Stimulated activated CD4-positive, alpha-beta T cell treated with anti-CD3 and anti-CD28 coated beads, Interleukin-2, amount 100 ng/mL, for 48 hours (primary cell): ENCODE results near the gene CDK18.

ENCODE experiments used
- DNase-seq, 2 donors: peaks; one replicate each; pipeline ENCODE4 v3.0.0-alpha.2; 2020

Gene CDK18

DNA sequence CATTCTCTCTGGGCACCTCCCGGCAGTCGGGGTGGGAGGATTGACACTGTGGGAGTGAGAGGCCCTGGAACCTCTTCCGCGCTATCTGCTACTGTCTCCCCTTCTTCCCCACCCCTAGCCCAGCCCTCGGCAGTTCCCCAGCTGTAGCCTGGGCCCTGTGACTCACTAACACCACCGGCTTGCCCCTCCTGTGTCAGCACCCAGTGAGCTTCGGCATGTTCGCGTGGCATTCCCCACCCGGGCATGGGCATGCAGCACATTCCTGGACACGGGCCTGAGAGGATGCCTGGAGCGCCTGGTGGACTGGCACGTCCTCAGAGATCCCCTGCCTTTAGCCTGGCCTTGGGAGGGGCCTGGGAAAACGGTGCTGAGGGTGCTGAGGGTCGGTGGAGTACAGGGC lies 1.3 kb downstream of the CDK18 start:
- no peak for DNase-seq

DNA sequence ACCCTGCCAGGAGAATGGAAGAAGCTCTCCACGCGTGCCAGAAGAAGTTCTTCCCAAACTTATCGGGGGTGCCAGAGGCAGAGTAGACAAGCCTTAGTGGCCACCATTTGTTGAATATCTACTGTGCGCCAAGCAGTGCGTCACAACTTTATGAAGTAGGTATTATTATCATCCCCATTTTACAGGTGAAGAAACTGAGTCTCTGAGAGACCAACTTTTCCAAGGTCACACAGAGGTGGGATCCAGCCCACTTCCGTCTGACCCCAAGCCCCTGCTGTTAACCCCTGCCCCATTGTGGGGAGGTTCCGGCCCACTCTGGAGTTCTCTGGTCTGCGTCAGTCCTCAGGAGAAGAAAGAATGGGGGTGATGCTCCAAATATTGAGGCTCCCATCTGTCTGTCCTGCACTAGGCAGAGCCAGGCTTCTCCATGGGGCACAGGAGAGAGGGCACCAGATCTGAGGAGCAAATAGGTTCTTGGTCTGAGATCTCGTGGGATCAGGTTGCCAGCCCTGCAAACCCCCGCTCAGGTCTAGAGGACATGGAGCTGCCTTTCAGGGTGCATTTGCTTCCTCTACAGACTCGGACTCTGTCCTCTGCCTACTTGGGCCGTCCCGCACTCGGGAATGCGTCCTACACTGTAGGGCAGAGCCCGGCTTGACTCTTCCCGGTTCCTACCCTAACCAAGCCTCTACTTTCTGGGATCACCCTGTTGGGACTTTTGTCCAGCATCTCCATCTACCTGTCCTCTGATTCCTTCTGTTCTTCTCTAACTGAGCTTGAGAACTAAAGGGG lies 2.1 kb downstream of the CDK18 start:
- no peak for DNase-seq

DNA sequence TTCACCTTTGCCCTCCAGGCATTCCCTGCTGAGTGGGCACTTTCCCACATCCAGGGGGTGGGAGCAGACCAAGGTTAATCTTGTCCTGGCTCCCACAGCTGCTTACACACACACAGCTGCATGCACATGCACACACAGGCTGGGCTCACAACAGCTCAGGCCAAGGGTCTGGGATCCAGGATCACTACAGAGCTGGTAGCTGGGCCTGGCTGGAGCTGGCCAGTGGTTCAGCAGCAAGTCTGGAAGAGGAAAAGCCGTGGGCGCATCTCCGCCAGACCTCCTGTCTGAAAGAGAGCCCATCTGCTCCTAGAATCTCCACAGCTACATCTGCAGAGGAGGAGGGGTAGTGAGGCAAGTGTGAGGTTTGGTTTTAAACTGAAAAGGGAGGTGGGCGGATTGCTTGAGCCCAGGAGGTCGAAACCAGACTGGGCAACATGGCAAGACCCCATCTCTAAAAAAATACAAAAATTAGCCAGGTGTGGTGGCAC lies 3.8 kb downstream of the CDK18 start:
- no peak for DNase-seq

DNA sequence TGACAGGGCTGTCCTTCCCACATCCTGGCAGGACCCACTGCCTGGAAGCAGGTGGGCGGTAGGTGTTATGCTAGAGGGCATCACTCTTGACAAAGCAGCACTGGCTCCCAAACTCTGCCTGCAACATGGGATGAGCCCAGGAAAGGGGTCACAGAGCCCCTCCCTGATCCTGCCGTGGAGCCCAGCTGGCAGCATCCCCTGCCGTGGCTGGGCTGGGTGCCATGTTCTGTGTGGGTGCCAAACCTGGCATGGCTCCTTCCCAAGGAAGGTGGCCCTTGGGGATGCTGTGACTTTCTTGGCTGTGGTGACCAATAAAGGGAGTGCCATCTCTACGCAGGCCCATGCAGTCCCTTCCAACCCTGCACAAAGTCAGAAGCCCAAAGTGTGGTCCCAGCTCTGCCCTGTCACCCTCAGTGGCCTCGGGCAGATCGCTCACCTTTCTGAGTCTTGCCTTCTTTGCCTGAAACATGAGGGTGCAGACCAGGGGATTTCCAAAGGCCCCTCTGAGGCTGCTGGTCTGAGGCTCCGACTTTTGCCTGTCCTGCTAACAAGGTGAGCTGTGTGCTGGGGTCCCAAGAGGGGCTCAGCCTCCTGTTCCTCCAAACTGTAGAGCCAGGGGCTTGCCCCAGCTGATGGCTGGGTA lies 6.0 kb downstream of the CDK18 start:
- DNase-seq, result no peak

DNA sequence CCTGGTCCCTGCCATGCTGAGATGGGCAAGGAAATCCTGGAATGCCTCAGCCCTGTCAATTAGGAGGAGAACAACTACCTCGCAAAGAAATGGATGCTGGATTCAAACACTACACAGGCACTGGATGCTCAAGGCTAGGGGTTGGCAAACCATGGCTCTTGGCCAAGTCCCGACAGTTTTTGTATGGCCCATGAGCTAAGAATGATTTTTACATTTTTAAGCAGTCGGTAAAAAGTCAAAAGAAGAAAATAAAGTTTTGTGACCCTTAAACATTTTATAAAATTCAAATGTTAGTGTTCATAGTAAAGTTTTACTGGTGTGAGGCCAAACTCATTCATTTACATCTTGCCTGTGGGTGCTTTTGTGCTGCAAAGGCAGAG lies 6.5 kb downstream of the CDK18 start:
- DNase-seq, result no peak

DNA sequence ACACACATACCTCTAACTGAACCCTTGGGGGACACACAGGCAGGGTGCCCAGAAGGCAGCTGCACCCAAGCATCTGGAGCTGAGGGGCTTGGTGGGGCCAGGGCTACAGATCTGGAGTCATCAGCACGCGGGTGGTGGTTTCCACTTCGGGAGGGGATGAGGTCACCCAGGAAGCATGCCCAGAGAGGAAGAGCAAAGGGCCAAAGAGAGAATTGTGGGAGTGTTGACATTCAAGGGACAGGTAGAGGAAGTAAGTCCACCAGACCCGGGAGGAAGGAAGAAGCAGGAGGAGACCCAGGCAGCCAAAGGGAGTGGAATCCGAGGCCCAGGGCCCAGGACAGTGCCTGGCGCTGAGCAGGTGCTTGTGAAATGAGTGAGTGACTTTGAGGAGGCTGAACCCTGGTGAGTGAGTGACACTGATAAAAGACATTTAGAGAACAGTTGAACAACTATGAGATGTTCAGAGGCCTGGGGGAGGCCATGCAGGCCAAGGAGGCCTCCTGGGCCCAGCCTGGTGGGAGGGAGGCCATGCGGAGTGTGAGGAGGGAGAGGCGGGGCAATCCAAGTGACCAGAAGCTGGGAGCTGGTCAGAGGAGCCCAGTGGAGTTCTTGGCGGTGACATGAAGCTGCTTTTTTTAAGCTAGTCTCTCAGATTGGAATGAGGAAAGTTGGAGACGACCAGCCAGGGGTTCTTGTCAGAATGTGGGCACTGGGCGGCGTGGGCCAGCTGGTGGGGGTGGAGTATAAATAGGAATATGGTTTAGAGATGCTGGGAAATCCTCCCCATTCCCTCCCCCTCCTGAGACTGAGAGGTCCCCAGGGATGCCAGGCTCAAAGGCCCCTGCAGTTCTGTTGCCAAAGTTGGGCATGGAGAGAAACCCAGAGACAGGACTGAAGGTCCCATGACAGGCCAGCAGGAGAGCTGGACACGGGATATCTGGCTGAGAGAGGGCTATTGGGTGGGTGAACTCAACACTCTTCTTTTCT lies 7.9 kb downstream of the CDK18 start:
- no peak for DNase-seq

DNA sequence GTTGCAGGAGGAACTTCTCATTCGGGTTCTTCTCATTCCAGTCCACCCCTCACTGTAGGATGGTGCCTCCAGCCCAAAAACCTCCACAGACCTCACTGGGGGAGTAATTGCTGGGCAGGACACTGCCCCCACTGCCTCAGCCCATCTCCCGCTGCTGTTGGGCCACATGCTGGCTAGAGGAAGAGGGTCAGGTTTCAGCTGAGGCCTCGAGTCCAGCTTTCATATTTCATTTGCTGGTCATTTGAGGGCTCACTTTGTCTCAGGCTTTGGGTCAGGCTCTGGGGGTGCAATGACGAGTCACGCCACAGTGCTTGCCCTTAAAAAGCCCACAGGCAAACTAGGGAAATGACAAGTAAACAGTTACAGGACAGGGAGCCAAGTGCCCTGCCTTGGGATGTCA lies 9.3 kb downstream of the CDK18 start:
- DNase-seq, result no peak

DNA sequence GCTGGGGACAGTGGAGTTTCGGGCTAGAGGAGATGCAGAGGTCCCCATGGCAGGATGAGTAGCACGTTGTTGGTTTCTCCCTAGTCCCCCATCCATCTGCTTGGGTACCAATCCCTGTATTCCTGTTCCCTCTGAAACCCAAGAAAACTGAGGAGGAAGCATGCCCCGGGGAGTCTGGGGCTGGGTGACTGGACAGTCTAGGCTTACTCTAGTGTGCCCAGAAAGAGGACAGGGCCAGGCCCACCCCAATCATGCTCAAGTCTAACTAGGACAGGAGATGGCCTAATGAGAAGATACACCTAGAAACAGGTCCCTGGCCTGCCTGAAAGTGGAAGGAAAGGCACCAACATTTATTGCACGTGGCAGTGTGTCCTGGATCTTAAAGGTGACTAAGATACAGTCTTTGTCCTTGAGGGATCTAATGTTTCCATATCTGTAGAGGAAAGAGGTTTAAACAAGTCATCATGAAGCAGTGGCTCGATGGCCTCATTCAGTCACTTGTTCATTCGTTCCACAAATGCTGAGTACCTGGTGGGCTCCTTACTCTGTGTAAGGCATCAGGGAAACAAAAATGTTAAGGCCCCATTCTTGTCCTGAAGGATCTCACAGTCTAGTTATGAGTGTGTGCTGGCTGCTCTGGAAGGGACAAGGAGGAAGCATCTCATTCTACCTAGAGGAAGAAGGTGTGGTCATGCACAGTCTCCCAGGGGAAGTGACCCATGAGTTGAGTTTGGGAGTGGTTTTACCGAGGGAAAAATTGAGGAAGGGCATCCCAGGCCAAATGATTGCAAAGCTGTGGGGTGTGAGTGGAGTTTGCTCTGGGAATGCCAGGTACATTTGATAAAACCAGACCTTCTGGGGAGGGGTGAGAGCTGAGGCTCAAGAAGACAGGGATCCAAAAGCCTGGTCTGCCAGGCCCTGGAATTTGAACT lies 10.0 kb downstream of the CDK18 start:
- DNase-seq, result no peak

DNA sequence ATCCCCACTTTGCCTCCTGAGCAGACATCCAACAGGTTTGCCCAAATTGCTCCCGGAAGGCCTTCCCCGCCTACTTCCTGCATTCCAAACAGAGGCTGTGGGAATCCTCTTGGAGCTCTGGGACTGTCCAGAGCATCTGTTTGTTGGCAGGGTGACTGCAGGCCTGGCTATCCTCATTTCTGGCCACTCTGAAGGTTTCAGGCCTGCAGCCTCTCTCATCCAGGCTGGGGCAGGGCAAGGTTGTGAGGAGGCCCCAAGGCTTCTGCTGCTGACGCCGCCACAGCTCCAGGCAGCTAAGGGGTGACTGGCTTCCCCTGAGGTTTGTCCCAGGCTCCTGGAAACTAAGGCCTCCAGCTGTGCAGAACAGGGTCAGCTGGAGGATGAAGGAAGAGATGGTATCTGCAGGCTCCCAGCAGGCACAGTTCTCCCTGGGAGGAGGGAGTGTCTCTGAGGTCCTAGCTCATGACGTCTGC lies 11.3 kb downstream of the CDK18 start:
- DNase-seq, result no peak

DNA sequence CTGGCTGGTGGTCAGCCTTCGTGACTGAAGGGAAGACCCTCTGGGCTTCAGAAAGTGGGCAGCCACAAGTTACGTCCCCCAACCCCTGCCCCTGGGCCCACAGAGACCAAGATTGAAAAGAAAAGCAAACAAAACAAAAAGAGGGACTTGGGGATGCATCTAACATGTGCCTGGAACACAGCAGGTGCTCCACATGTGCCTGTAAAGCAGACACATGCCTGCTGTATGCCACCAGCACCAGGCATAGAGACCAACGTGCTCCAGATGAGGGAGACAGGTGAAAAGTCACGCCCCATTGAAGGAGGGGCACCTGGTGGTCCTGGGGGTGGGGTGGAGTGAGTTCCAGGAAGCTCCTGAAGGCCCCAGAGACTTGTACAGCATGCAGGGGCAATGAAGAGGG lies 11.9 kb downstream of the CDK18 start:
- DNase-seq, result no peak

DNA sequence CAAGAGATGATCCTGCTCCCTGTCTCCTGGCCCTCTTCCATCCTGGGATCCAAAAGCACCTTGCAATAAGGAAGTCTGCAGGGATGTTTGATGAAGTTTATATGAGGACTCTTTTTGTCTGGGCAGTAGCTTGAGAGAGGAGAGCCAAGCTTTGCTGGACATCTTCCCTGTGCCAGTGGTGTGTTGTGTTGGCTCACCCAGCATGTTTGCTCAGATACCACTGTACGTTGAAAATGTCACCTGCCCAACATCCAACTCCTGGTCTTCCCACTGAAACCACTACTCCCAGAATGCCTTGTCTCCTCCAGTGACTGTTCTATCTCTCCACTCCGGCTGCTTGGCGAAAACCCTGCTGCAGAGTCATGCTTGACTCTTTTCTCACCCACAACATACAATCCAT lies 12.8 kb downstream of the CDK18 start:
- no peak for DNase-seq

DNA sequence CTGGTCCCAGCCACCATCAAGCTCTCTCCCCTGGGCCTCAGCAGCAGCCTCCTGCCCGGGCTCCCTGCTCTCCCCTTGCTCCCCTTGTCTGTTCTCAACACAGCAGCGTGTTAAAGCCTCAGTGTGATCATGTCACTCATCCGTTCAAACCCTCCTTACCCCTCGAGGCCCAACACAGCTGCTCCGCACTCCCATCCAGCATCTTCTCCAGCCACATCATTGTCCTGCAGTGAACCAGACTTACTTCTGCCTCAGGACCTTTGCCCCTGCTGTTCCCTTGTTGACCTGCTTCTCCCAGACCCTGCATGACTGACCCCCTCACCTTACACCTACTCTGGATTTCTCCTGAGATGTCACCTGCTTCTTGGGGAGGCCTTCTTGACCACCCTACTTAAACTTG lies 13.3 kb downstream of the CDK18 start:
- no peak for DNase-seq

DNA sequence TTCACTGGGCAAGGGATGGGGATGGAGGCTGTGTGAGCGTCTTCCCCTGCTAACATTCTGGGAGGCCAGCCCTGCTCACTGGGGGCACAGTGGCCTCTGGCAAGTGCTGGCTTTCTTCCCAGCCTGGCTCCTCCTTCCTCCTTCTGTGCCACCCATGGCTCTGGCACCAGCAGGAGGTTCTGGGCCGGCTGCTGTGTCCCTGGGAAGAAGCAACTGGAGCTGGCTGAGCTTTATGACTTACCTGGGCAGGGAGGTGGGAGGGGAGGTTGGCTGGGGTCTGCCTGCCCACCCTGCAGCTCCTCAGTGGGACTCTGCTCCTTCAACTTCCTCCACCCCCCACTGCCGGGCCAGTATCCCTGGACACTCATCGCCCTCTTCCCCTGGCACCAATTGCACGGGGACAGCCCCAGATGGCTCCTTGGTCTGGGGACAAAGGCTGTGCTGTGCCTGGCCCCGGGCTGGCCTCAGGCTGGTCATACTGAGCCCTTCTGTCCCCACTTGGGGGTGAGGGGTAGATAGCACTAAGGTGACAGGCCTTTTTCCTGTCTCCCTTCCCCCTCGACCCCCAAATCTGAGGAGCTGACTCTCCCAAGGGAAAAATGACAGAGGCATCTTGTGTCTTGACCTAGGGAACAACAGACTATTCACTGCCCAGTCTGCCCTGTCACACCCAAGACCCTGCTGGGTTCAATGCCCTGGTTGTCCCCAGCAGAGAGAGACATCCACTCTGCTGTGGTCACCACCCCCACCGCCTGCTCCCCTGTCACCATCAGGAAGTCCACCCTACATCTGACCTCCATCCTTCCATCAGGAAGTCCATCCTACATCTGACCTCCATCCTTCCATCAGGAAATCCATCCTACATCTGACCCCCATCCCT lies 14.4 kb downstream of the CDK18 start:
- no peak for DNase-seq

DNA sequence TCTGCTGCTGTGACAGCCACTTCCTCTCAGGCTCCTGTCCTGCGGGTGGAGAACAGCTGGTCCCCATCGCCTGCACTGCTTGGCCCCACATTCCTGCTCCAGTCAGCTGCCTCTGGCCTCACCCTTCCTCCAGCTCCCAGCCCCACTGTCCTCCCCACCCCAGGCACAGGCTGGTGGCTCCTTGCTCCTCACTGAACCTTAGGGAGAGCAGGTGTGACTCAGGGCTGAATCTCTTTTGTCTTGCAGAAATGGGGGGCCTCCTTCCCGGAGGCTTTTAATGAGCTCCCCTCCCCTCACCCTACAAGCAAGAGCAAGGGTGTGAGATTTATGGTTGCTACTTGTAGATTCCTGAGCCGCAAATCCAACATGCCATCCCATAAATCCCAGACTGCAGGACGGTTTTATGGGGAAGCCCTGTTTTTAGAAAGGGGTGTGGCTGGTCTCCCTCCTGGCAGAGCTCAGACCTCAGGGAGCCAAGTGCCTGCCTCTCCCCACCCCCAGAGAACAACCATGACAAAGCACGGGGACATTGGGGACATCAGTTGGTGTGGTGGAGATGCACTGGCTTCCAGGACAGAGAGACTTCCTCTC lies 15.2 kb downstream of the CDK18 start:
- no peak for DNase-seq

DNA sequence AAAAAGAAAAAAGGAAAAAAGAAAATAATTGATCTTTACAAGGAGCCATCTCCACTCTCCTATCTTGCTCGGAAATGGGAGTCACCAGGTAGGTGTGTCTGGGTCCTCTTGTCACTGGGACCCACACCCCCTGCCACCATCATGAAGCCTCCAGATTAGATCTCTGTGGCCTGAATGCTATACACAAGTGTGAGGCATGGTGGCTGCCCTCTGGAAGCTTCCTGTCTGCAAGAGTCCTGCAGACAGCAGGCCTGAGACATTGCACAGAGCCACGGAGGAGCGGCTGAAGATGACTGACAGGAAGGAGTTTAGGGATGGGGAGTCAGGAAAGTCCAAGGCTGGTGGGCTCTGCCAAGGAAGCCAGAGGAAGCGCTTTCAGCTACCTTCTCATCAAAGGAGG lies 16.2 kb downstream of the CDK18 start:
- no peak for DNase-seq

DNA sequence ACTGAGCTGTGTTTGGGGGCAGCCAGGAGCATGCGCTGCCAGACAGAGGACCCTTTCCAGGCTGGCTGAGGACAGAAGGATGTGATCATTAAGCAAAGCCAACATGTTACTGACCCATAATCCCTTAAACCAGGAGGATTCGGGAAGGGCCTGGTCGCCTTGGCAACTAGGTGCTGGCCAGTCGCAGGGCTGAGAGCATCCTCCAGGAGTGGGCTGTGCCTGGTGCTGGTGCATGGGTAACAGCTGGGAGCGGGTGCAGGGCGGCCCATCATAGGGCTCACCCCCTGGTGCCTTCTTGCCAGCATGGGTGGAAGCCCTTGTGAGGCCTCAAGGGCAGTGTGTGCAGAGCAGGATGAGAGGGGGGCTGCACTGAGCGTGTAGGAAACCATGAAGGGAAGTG lies 17.2 kb downstream of the CDK18 start:
- DNase-seq, result no peak

DNA sequence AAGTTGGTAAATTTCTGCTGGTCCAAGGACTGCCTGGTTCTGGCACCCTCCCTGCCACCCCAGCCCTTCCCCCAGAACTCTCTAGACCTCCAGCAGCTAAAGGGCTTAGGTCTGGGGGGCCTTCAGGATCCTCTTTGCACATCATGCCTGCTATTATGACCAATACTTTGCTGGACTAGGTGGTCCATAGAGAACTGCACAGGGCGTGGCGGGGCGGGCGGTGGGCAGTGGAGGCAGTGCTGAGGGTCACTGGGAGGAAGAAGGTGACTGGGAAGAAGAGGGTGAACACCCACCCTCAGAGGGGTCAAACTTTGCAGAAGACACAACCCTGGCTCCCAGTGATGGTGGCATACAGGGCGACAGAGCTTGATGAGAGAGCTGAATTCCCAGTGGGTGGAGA lies 18.2 kb downstream of the CDK18 start:
- no peak for DNase-seq

DNA sequence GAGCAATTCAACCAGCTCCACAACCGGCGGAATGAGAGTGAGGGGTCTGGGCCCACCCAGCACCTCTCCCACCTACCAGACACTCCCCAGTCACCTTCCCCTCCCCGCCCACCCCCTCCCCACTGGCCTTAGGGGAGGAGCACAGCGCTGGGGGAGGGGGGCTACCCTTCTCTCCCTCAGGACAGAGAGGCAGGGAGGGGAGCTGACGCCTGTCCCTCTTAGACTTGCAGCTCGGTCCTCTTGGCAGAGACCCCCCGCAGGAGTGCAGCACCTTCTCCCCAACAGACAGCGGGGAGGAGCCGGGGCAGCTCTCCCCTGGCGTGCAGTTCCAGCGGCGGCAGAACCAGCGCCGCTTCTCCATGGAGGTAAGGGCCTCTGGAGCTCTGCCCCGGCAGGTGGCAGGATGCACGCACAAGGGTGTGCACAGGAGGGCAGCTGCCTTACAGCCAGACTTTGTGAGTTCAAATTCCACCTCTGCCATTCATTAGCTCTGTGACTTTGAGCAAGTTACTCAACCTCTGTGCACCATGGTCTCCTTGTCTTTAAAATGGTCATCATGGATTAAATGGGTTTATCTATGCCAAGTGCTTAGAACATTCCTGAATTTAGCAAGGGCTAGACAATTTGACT lies 18.9 kb downstream of the CDK18 start:
- DNase-seq, result no peak

DNA sequence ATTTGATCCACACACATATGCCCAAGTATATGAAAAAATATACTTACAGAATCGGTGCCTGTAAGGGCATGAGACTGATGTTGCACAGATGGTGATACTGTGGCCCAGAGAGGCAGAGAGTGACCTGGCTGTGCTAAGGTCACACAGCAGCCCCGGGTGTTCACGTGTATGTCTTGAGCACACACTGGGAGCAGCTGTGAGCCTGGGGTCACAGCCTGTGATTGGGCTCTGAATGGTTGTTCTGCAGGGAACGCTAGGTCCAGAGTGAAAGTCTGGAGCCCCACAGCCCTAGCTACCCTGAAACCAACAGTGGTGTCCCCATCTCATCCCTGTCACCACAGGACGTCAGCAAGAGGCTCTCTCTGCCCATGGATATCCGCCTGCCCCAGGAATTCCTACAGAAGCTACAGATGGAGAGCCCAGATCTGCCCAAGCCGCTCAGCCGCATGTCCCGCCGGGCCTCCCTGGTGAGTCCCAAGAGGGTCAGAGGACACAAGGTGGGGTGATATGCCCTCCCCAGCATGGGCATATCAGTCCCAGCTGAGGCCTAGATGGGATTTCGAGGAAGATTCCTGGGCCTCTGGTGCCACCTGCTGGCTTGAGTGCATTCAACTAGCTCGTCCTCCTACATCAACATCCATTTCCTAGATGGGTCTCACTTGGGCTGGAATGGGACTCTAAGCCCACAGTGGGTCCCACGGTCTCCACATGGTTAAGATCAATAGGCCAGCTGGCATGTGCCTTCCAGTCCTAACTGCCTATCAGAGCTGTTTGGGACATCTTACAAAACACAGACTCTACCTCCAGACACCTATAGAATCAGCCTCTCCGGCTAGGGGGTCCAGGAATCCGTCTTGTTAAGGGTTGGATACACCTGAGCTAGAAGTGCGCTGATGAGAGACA lies 19.7 kb downstream of the CDK18 start:
- DNase-seq, result peak; percentile 75 to 76
